Measurements from ENCODE around the gene PKDREJ.

DNA sequence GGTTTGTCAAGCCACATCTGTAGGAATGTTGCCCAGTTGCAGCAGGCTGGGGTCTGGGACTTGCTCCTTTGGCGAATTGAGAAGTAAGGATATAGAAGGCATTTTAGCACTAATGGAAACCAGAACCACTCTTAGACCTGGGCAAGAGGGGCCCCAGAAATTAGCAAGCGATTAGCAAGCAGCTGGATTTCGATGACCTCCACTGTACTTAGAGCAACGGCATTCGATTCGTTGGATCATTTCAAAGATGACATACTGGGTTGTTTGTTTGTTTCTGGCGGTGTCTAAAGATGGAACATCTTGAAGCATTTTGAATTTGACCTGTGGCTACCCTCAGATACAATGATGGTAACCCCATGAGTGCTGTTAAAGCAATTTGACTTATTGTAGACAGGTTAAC, 11.9 kb downstream of the PKDREJ start:
- TF ChIP-seq, protein P1, sequence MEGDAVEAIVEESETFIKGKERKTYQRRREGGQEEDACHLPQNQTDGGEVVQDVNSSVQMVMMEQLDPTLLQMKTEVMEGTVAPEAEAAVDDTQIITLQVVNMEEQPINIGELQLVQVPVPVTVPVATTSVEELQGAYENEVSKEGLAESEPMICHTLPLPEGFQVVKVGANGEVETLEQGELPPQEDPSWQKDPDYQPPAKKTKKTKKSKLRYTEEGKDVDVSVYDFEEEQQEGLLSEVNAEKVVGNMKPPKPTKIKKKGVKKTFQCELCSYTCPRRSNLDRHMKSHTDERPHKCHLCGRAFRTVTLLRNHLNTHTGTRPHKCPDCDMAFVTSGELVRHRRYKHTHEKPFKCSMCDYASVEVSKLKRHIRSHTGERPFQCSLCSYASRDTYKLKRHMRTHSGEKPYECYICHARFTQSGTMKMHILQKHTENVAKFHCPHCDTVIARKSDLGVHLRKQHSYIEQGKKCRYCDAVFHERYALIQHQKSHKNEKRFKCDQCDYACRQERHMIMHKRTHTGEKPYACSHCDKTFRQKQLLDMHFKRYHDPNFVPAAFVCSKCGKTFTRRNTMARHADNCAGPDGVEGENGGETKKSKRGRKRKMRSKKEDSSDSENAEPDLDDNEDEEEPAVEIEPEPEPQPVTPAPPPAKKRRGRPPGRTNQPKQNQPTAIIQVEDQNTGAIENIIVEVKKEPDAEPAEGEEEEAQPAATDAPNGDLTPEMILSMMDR (IDR thresholded peaks at IDR 0.05): no peak
- TF ChIP-seq POLR2A (IDR thresholded peaks at IDR 0.05): no peak

Data from body of pancreas (tissue), 4 donors.